Hypothalamus (tissue), 51 donors: ENCODE data around the gene SNX5.

ENCODE experiments used
- DNase-seq, 51 donors: peaks; one replicate each; lab custom pipeline; 2025; lab: John Stamatoyannopoulos, UW

Gene SNX5

DNA sequence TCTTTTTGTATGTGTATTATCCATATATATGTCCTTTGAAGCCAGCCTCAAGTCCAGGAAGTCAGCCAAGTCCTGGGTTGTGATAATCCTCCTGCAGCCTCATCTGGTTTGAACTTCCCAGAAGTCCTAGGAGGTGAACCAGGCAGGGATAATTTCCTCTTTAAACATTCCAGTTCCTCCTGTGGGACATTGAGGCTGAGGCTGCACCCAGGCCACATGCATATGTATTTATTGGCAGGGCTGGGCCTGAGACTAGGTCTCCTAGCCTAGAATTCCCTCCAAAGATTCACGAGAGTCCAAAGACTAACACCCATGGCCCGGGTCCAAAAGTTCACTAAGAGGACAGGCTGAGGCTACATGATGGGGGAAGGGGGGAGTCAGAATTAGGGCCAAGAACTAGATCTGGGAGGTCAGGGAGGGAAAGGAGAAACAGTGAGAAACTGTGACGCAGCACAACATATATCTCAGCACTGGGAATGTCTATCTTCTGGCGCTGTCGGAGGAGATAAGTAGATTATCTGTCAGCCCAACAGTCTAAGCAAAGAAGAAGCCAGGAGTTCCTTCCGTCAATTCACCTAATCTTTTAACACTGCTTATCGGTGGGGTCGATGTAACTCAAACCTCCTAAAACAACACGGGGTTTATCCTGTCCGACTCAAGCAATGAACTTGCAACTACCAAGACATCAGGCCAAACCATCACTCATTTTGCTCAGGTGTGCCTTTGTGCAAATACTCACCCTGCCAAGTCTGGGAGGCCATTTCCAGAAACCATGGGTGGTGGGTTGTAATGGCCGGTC lies 43.3 kb downstream of the SNX5 start:
- DNase-seq, result no peak

DNA sequence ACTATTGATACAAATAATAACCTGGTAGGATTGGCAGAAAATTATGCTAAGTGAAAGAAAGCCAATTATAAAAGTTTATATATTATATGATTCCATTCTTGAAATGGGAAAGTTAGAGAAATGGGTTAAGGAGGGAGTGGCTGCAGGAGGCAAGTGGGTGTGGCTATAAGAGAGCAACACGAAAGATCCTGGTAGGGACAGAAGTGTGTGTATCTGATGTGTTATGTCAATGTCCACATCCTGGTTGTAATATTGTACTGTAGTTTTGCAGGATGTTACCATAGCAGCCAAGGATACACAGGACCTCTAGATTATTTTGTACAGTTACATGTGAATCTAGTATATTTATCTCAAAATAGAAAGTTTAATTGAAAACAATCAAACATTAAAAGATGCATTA lies 46.8 kb downstream of the SNX5 start:
- DNase-seq, result no peak

DNA sequence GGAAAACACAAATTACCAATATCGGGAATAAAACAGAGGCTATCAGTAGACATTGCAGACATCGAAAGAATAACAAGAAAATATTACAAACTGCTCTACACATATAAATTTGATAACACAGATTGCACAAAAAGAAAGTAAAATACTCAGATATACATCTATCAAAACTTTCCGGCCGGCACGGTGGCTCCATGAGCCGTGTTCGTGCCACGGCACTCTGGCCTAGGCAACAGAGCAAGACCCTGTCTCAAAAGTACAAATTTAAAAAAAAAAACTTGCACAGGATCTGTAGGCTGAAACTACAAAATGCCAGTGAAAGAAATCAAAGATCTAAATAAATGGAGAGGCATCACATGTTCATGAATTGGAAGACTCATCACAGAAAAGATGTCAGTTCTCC lies 49.4 kb downstream of the SNX5 start:
- DNase-seq, result no peak

DNA sequence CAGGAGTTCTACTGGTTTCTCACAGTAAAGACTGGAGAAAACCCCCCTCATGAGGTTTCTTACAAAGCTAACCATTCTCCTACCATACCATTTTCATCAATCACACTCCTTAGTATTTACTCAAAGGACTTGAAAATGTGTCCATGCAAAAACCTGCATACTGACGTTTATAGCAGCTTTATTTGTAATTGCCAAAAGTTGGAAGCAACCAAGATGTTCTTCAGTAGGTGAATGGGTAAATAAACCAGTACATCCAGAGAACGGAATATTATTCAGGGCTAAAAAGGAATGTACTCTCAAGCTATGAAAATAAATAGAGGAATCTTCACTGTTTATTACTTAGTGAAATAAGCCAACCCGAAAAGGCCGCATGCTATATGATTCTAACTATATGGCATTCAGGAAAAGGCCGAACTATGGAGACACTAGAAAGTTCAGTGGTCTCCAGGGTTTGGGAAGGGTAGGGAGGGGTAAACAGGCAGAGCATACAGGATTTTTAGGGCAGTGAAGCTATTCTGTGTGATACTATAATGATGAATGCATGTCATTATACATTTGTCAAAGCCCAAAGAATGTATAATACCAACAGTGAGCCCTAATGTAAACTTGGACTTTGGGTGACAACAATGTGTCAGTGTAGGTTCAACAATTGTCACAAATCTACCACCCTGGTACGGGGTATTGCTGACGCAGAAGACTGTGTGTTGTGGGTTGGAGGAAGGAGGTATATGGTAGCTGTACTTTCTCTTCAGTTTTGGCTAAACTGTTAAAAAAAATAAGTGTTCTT lies 50.6 kb downstream of the SNX5 start:
- DNase-seq, result no peak

DNA sequence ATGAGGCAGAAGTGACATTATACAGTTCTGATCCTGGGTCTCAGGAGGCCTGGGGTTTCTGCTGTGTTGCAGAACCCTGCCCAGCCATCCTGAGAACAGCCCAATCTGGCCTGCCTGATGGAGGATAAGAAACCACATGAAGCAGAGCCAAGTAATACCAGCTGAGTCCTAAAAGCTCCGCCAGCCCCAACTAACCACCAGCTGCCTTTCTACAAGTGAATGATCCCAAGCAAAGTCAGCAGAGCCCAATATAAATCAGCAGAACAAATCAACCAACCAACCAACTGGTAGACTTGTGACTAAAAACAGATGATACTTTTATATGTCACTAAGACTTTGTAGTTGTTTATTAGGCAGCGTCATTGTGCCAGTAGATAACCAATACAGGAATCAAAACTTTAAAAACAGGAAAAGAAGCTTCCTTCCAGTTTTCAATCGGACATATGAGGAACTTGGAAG lies 52.1 kb downstream of the SNX5 start:
- DNase-seq, result peak in 2 of 51 donors; percentile 5 to 9

DNA sequence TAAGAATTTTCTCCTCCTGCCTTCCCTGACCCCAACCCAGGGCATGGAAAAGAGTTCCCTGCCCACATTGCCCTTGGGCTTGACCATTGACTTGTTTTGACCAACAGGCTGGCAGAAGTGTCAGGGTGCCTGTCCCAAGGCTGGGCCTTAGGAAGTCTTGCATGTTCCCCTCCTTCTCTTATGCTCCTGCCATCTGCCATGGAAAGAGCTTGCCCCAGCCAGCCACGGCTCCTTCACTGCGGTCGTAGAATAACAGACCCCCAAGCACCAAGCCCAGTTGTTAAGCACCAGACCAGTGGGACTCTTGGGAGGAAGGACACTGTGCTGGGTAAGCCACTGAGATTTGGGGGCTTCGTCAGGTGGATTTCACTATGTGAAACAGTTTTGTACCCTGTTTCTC lies 53.6 kb downstream of the SNX5 start:
- no peak for DNase-seq

DNA sequence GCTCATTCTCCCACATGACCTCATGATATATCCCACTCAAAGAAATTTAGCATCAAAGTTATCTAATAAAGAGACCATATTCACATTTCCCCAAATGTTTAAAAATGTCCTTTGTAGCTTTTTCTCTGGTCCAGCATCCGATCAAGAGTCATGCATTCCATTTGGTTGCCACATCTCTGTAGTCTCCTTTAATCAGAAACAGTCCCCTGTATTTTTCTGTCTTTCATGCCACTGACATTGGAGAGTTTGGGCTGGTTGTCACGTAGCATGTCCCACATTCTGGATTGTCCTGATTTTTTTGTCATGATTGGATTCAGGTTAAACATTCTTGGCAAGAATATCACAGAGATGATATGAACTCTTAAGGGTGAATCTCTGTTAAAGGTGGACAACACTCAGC lies 55.7 kb downstream of the SNX5 start:
- DNase-seq, result no peak

DNA sequence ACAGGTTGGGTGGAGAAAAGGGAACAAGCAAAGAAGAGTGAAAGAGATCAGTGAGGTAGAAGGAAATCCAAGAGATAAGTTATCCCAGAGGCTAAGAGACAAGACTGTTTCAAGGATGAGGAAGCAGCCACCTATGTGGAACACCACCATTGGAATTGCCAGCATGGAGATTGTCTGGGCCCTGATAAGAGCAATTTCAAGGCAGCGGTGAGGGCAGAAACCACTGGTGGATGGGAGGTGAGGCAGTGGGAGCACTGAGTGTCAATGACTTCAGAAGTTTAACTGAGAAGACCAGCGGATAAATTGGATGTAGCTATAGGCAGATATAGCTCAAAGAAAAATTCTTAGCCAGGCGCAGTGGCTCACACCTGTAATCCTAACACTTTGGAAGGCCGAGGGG lies 56.7 kb downstream of the SNX5 start:
- no peak for DNase-seq

DNA sequence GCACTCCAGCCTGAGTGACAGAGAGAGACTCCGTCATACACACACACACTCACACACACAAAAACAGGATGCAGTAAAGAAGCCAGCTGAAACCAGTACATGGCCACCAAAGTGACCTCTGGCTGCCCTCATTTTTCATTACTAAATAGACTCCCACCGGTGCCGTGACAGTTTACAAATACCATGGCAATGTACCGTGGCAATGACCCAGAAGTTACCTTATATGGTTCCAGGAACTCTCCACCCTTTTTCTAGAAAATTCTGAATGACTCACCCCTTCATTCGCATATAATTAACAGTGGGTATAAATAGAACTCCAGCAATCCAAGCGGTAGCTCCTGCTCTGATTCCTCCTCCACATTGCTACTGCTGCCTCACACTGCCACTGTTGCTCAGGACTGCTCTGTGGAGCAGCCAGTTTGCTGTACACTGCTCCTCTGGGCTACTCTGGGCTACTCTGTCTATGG lies 57.7 kb downstream of the SNX5 start:
- DNase-seq, result no peak

DNA sequence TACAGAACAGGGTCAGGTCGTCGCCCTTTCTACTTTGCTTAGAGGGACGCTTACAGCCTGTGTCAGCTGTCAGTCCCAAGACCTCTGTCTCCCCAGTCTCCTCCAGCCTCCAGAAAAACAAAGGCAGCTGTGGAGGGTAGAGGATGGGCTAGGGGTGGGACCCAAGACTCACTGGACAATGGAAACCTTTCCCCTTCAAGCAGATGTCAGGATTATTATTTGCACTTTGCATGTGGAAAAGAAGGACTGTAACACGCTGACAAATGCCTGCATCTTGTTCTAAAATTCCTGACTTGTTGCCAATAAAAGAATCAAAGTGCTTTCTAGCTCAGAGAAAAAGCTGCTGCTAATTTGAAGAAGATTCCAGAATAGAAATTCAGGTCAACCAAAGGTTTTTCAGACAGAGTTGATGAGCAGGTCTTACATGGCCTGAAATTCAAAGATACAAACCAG lies 58.7 kb downstream of the SNX5 start:
- no peak for DNase-seq

DNA sequence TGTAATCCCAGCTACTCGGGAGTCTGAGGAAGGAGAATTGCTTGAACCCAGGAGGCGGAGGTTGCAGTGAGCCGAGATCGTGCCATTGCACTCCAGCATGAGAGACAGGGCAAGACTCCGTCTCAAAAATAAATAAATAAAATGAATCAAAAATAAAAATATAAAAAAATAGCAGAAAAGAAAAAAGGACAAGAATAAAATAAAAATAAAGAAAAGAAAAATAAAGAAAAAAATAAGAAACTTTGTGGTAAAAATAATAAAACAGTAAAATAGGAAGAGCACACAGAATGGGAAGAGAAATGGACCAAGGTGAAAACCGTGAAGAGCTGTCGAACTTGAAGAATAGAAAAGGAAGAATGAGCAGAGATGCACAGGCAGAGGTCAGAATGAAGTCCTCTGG lies 63.0 kb downstream of the SNX5 start:
- DNase-seq, result no peak

DNA sequence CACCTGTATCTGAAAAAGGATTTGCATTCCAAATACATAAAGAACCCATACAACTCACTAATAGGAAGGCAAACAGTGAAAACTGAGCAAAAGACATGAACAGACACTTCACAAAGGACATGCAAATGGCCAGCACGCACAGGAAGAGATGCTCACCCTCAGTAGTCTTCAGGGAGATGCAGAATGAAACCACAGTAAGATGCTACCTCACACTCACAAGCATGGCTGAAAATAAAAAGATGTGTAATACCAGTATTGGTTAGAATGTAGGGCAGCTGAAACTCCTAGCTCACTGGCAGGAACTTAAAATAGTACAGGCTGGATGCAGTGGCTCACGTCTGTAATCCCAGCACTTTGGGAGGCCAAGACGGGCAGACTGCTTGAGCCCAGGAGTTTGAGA lies 64.6 kb downstream of the SNX5 start:
- no peak for DNase-seq

DNA sequence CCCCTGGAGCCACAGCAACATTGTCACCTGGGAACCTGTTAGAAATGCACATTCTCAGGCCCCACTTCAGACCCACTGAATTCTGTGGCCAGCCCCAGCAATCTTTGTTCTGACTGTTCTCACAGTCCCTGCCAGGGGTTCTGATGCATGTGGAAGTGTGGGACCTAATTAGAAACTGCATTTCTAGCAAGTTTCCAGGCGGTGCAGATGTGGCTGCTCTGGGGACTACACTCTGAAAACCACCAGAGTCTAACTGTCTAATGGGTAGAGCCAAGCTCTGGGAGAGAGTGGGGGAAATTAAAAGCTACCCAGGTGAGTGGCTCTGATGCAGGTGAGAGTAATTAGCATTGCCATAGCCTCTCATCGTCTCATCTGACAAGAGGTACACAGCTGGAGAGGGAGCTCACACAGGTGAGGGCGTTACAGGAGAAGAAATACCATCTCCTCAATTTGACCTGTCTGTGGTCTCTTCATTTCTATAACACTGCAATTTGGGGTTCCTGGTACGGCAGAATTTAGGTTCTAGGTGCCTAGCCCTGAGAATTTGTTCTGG lies 66.0 kb downstream of the SNX5 start:
- no peak for DNase-seq

DNA sequence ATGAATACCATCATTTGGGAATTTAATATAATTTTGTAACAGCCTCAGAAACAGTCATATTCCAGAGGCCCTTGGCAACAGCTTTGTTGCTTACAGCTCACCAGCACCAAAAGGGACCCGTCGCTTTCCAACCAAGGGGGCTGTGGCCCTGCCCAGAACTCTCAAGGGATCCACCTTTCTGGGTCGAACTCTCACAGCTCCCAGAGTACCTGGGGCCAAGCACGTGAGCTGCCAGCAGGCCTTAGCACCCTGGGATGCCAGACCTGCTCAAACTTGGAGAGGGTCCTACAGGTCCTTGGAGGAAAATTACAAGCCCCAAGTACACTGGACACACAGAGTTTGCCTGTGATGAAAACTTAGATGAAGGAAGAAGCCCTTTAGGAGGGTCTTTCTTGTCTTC lies 66.6 kb downstream of the SNX5 start:
- no peak for DNase-seq

DNA sequence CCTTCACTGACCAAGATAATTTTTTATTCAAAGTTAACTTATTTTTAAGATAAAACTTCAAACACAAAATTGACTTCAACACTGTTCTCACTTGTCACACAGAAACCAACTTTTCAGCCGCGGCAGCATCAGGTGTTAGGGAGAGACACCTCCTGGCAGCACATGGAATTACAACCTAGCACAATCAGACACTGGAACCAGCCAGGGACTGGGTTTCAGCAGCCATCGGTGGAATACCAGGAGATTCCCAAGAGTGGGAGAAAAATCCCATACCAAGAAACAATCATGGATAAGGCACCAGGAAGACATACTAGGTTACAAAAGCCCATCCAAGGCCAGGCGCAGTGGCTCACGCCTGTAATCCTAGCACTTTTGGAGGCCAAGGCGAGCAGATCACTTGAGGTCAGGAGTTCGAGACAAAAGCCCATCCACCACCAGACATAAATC lies 70.0 kb downstream of the SNX5 start:
- peak in 34 of 51 donors; percentile 5 to 72 (median 38) for DNase-seq

DNA sequence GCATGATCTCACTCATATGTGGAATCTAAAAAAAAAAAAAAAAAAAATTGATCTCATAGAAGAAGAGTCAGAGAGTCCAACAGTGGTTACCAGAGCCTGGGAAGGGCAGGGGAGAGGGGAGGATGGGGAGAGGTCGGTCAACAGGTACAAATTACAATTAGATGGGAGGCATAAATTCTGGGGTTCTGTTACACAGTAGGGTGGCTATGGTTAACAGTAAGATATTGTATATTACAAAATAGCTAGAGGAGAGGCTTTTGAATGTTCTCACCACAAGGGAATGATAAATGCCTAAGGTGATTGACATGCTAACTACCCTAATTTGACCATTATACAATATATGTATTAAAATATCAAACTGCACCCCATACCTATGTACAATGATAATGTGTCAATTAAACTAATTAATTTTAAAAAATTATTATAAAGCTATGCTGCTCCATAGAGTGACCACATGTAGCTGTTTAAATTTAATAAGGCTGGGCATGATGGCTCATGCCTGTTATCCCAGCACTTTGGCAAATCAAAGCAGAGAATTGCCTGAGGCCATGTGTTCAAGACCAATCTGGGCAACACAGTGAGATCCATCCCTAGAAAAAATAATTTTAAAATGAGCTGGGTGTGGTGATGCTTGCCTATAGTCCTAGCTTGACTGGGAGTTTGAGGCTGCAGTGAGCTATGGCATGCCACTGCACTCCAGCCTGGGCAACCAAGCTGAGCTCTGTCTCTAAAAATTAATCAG lies 70.9 kb downstream of the SNX5 start:
- DNase-seq, result no peak

DNA sequence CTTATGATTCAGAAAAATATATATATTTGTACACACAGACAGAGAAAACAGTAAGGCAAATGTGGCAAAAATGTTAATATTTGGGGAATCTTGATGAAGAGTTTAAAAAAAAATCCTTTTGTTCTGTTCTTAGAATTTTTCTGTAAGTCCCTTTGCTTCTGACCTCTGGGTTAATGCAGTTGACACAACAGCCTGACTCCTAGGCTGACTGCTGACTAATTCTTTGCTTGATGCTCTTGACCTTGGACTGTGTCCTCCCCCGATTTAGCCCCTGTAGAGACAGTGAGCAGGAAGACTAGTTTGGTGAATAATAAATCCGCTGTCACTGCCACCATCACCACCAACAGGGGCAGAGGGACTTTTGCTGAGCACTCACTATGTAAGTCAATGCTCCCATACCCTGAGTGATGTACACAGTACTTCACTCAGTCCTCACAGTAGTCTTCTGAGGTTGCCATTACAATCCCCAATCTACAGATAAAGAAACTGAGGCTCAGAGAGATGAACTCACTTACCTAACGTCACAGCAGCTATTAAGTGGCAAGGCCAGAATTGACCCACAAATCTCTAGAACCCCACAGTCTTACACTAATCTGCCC lies 71.7 kb downstream of the SNX5 start:
- DNase-seq, result no peak

DNA sequence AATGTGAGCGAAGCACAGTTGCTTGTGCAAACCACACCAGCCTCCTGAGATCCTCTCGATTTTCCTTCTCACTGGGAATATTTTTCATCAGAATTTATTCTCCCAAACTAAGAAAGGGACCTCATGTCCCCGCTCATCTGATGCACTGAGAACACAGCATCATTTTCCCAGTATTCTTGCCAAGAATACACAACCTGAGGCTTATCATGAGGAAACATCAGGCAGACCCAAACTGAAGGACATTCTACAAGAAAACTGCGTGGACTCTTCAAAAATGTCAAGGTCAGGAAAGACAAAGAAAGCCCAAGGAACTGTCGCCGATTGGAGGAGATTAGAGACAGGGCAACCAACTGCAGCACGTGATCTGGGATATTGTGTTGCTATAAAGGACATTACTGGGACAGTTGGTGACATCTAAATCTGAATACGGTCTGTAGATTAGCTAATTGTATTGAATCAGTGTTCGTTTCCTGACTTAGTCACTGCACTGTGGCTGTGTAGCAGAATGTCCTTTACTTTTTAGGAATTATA lies 72.3 kb downstream of the SNX5 start:
- peak in 4 of 51 donors; percentile 8 to 21 (median 12) for DNase-seq

DNA sequence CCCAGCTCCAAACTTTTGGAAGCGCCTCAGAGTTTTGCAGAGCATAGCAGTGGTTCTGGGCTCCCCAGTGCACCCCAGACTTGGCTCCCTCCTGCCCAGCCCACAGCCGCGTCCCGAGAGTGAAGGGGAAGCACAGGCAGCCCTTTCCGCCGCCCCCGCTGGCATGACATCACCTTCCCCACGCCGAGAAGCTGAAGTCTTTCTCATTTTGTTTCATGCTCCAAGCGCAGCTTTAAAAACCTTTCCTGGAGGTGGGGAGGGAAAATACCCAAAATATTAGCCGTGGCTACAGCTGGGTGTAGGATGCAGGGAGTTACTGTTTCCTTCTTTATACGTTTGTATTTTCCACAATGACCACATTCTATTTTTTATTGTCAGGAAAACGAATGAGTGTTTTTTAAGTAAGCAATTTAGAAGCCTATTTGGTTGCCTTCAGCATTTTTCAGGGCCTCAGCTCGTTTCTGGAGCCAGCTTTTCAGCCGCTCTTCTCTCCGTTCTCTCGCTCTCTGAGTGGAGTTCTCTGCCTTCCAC lies 72.9 kb downstream of the SNX5 start:
- DNase-seq, result peak in 22 of 51 donors; percentile 12 to 68 (median 22)

DNA sequence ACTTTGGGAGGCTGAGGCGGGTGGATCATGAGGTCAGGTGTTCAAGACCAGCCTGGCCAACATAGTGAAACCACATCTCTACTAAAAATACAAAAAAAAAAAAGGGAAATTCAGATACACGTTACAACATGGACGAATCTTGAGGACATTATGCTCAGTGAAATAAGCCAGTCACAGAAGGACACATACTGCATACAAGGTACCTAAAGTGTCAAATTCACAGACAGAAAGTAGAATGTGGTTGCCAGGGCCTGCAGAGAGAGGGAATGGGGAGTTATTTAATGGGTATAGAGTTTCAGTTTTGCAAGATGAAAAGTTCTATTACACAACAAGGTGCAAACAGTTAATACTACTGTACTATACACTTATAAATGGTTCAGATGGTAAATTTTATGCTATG lies 75.1 kb downstream of the SNX5 start:
- DNase-seq, result no peak
